ENCODE measurements around the gene NCCRP1.

NCCRP1 gene

DNA sequence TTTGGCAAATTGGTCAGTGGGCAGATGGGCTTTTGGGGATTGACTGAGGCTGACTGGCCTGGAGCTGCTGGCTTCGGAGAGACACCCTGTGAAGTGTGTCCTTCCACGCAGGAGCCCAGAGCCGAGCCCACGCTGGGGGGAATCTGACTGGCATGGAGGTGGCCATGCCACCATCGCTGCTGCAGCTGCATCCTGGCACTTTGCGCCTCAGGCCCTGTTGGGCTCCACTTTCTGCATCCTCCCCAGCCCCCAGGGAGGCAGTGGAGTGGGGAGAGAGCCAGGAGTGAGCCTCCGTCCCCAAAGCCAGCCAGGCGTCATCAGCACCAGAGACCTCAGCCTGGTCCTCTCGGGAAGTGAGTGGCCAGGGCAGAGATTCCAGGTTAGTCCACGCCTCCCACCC, 17.0 kb upstream of the NCCRP1 start:
- TF ChIP-seq, protein P1, sequence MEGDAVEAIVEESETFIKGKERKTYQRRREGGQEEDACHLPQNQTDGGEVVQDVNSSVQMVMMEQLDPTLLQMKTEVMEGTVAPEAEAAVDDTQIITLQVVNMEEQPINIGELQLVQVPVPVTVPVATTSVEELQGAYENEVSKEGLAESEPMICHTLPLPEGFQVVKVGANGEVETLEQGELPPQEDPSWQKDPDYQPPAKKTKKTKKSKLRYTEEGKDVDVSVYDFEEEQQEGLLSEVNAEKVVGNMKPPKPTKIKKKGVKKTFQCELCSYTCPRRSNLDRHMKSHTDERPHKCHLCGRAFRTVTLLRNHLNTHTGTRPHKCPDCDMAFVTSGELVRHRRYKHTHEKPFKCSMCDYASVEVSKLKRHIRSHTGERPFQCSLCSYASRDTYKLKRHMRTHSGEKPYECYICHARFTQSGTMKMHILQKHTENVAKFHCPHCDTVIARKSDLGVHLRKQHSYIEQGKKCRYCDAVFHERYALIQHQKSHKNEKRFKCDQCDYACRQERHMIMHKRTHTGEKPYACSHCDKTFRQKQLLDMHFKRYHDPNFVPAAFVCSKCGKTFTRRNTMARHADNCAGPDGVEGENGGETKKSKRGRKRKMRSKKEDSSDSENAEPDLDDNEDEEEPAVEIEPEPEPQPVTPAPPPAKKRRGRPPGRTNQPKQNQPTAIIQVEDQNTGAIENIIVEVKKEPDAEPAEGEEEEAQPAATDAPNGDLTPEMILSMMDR (IDR thresholded peaks at IDR 0.05; ENCODE audit: extremely low read depth, insufficient read depth, missing control alignments): no peak
- in situ Hi-C loops (cut with MboI; ENCODE audit: low pct_unique_long_range_greater_than_20kb, low sequenced_read_pairs, unreplicated experiment): no loop called here
- DNase-seq (ENCODE audit: low spot score): no peak

DNA sequence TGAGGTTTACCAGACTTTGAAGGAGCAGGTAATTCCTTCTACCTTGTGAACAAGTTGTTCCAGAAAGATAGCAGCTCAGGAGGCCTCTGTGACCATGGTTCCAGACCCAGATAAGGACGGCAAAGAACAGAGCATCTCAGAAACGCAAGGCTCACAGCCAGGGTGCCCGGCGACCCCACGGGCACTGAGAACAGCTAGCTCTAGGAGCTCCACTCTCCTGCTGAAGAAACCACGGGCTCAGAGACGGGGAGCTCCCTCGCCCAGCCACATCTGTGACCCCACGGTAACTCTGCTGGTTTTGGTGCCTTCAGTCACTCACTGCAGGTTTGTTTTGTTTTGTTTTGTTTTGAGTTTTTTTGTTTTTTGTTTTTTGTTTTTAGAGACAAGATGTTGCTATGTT, 16.0 kb upstream of the NCCRP1 start:
- TF ChIP-seq, protein P1 (IDR thresholded peaks at IDR 0.05; ENCODE audit: extremely low read depth, insufficient read depth, missing control alignments): no peak
- DNase-seq (ENCODE audit: low spot score): no peak
- in situ Hi-C loops (cut with MboI; ENCODE audit: low pct_unique_long_range_greater_than_20kb, low sequenced_read_pairs, unreplicated experiment): no loop called here

DNA sequence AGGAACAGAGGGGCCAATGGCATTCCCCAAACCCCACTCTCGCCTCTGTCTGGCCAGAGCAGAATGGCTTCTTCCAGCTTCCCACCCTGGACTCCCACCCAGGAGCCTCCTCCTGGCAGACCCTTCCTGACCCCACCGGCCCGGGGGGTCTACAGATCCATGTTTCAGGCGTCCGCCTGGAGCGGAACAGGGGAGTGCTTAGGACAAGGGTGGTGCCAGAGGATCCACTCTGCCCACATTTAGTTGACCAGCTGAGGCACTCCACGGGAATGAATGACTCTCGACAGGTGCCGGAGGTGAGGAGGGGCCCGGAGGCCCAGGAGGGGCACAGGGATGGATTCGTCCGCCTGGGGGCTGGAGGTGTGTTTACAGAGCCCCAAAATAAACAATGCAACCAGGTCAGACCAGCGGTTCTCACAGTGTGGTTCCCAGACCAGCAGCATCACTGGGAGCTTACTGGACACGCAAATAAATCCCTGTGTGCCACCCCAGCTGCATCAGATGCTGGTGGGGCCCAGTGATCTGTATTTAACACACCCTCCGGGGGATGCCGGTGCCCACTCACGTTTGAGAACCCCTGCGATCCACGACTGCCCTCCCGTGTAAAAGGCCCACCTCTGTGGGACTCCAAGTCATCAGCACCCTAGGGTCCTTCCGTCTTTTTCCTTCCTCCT, 15.1 kb upstream of the NCCRP1 start:
- in situ Hi-C loops (cut with MboI; ENCODE audit: low pct_unique_long_range_greater_than_20kb, low sequenced_read_pairs, unreplicated experiment): no loop called here
- no peak for DNase-seq (ENCODE audit: low spot score)
- TF ChIP-seq, protein P1 (IDR thresholded peaks at IDR 0.05; ENCODE audit: extremely low read depth, insufficient read depth, missing control alignments): no peak

DNA sequence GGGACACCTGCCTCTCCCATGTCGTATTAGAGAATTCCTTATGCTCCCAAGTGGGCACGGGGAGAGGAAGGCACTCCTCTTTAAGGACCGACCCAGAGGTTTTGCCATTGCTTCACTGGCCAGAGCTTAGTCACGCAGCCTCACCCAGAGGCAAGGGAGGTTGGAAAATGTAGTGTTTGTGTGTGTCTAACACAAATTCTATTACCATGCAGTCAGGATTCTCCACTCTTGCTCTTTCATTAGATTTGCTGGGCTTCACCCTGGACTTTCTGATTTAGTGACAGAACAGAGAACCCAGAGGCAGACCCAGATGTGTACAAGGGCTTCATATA, 14.6 kb upstream of the NCCRP1 start:
- in situ Hi-C loops (cut with MboI; ENCODE audit: low pct_unique_long_range_greater_than_20kb, low sequenced_read_pairs, unreplicated experiment): no loop called here
- DNase-seq (ENCODE audit: low spot score): no peak
- TF ChIP-seq, protein P1 (IDR thresholded peaks at IDR 0.05; ENCODE audit: extremely low read depth, insufficient read depth, missing control alignments): no peak

DNA sequence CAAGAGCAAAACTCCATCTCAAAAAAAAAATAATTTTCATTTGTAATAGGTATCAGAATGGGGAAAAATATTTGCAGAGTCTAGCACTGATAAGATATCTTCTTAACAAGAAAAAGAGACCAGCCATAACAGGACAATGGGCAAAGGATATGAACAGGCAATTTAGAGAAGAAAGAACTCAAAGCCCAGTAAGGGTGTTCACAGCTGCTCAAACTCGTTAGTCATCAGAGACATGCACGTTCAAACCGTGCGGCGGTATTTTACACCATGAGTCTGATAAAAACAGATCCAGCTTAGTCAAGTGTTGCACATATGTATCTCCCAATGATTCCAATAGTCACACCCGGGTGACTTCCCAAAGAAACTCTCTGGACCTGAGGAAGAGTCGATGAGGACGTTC, 13.7 kb upstream of the NCCRP1 start:
- in situ Hi-C loops (cut with MboI; ENCODE audit: low pct_unique_long_range_greater_than_20kb, low sequenced_read_pairs, unreplicated experiment): no loop called here
- TF ChIP-seq, protein P1 (IDR thresholded peaks at IDR 0.05; ENCODE audit: extremely low read depth, insufficient read depth, missing control alignments): no peak
- no peak for DNase-seq (ENCODE audit: low spot score)

DNA sequence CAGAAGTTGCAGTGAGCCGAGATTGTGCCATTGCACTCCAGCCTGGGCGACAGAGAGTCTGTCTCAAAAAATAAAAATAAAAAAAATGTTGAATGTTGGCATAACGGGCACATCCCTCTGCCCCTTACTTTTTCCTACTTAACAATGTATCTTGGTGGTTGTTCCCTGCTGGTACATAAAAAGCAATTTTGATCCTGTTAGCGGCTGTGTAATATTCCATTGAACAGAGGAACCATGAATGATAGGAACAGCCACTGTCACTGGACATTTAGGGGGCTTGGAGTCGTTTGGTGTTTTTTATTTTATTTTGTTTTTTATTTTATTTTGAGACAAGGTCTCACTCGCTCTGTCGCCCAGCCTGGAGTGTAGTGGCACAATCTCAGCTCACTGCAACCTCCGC, 10.4 kb upstream of the NCCRP1 start:
- in situ Hi-C loops (cut with MboI; ENCODE audit: low pct_unique_long_range_greater_than_20kb, low sequenced_read_pairs, unreplicated experiment): no loop called here
- TF ChIP-seq, protein P1 (IDR thresholded peaks at IDR 0.05; ENCODE audit: extremely low read depth, insufficient read depth, missing control alignments): no peak
- no peak for DNase-seq (ENCODE audit: low spot score)

DNA sequence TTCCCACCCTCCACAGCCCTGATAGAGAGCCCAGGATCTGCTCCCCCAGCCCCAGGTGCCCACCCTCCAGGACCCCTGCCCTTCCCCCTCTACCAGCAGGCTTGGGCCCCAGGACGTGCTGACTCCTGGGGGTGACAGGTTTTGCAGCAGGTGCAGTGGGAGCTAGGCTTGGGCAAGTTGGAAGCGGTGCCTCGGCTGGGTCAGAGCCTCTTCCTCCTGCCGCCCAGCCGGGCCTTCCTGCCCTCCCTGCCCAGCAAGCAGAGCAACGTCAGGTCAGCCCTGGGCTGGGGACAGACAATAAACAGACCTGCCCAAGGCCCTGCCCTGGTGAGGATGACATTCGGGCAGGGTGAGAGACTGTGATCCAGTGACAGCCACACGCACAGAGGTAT, 9.2 kb upstream of the NCCRP1 start:
- TF ChIP-seq, protein P1 (IDR thresholded peaks at IDR 0.05; ENCODE audit: extremely low read depth, insufficient read depth, missing control alignments): peak; percentile 7
- in situ Hi-C loops (cut with MboI; ENCODE audit: low pct_unique_long_range_greater_than_20kb, low sequenced_read_pairs, unreplicated experiment): no loop called here
- DNase-seq (ENCODE audit: low spot score): no peak

All from GM13977 (cell line).